Peyer's patch (tissue), 4 donors: ENCODE data around the gene TMEM196.

Experiments
- CTCF ChIP-seq, 6 experiments: fragments of 450-650 bp in 4 of 6; fragments of 200-600 bp in 2 of 6; sonication (generic) in 1 of 6; IDR thresholded peaks; one replicate each; pipeline ENCODE4 v1.5.1; 2017 to 2019; ENCODE audit warnings: antibody characterized with exemption in 6 of 6, mild to moderate bottlenecking in 3 of 6, moderate library complexity in 1 of 6
- POLR2A ChIP-seq, 2 donors: fragments of 450-650 bp; IDR thresholded peaks; one replicate each; pipeline ENCODE4 v1.5.1; 2017; ENCODE audit warnings: antibody characterized with exemption in 2 of 2, mild to moderate bottlenecking in 2 of 2, moderate library complexity in 2 of 2

GRCh38 chr7:19776981-19777380, 3.6 kb upstream of the TMEM196 start:
- TF ChIP-seq POLR2A (IDR thresholded peaks at IDR 0.05) (no peak), CTCF (IDR thresholded peaks at IDR 0.05) (no peak)
